B cell (primary cell): ENCODE results near the gene TRAF3. TPM values are rescaled to one million over a fixed set of nuclear protein-coding genes. Genes with fewer than 3 reads are reported as not detected.
"Not testable (repeated sequence)": the region's sequence is repeated elsewhere in the genome, so short reads cannot be mapped to it uniquely, and the experiment has no call there.

Experiments
- ATAC-seq: fragments of 200-7000 bp; cut with Tn5 transposase; one replicate; pipeline ENCODE4 v1.10.0; 2021; ENCODE audit warnings: low read depth, mild to moderate bottlenecking, moderate number of reproducible peaks, moderate library complexity
- CTCF ChIA-PET: fragments of 350-600 bp; sonication (Branson Sonifier 250); formaldehyde crosslinking; loops from one replicate; lab custom pipeline; 2021; ENCODE audit warnings: antibody characterized with exemption, inconsistent platforms; lab: Charles Lee
- POLR2A ChIA-PET: fragments of 350-600 bp; sonication (Branson Sonifier 250); formaldehyde crosslinking; loops from one replicate; lab custom pipeline; 2021; ENCODE audit warnings: antibody characterized with exemption; lab: Charles Lee
- DNase-seq: peaks from one replicate; pipeline ENCODE4 v3.0.0; 2013
- H2AFZ ChIP-seq: 2 replicates; pipeline ENCODE4 v1.6.1; 2012; ENCODE audit warnings: mild to moderate bottlenecking, low read depth, low read length; ENCODE audit not compliant: insufficient read depth, poor library complexity, severe bottlenecking
- H3K27ac ChIP-seq, 2 donors: 1 replicate in 1 of 2; 2 replicates in 1 of 2; pipeline ENCODE4 v1.5.1; 2012 to 2013; ENCODE audit warnings: low read length in 2 of 2, mild to moderate bottlenecking in 2 of 2, moderate library complexity in 1 of 2
- H3K27me3 ChIP-seq, 4 experiments: fragments of 200-600 bp in 1 of 4; sonication (generic) in 1 of 4; replicated peaks in 1 of 4; 1 replicate in 2 of 4; 2 replicates in 2 of 4; pipeline versions ENCODE4 v1.6.1 to v1.7.0; 2013 to 2016; ENCODE audit warnings: low read length in 3 of 4, mild to moderate bottlenecking in 2 of 4, mixed read lengths in 1 of 4, moderate library complexity in 1 of 4; ENCODE audit not compliant: insufficient read depth in 4 of 4, control insufficient read depth in 3 of 4; ENCODE audit errors: control extremely low read depth in 1 of 4
- H3K36me3 ChIP-seq, 2 experiments: replicated peaks in 1 of 2; 1 replicate in 1 of 2; 2 replicates in 1 of 2; pipeline versions ENCODE4 v1.6.1 to v1.7.1; 2013; ENCODE audit warnings: low read length in 1 of 2; ENCODE audit not compliant: insufficient read depth in 2 of 2, control insufficient read depth in 1 of 2; ENCODE audit errors: control extremely low read depth in 1 of 2, extremely low read depth in 1 of 2
- H3K4me1 ChIP-seq, 2 donors: fragments of 200-600 bp in 1 of 2; sonication (generic) in 1 of 2; 1 replicate in 1 of 2; 2 replicates in 1 of 2; pipeline versions ENCODE4 v1.5.1 to v1.6.1; 2013 to 2017; ENCODE audit warnings: low read length in 2 of 2; ENCODE audit not compliant: control insufficient read depth in 2 of 2, insufficient read depth in 2 of 2
- H3K4me2 ChIP-seq: replicated peaks from 2 replicates; pipeline ENCODE3; 2012; ENCODE audit warnings: mild to moderate bottlenecking, low read depth, low read length; ENCODE audit not compliant: poor library complexity, severe bottlenecking
- H3K4me3 ChIP-seq, 5 experiments: fragments of 200-600 bp in 1 of 5; sonication (generic) in 1 of 5; 1 replicate in 3 of 5; 2 replicates in 2 of 5; pipeline versions ENCODE4 v1.5.1 to v1.7.0; 2011 to 2016; ENCODE audit warnings: low read length in 4 of 5, mild to moderate bottlenecking in 4 of 5, low read depth in 2 of 5, control low read depth in 1 of 5, moderate library complexity in 1 of 5; ENCODE audit not compliant: insufficient read depth in 1 of 5; ENCODE audit errors: control extremely low read depth in 1 of 5, extremely low read depth in 1 of 5
- H3K79me2 ChIP-seq: fragments of 200-600 bp; sonication (generic); one replicate; pipeline ENCODE4 v1.6.0; 2016; ENCODE audit warnings: low read length; ENCODE audit not compliant: control insufficient read depth, insufficient read depth
- H3K9ac ChIP-seq: fragments of 200-600 bp; sonication (generic); 2 replicates; pipeline ENCODE4 v1.6.1; 2017; ENCODE audit warnings: mild to moderate bottlenecking, low read length, moderate library complexity
- H3K9me3 ChIP-seq, 3 donors: one replicate each; pipeline versions ENCODE4 v1.6.1 to v1.7.1; 2013; ENCODE audit warnings: low read length in 2 of 3; ENCODE audit not compliant: control insufficient read depth in 2 of 3, insufficient read depth in 1 of 3; ENCODE audit errors: control extremely low read depth in 1 of 3
- H4K20me1 ChIP-seq: 2 replicates; pipeline ENCODE4 v1.6.0; 2012; ENCODE audit warnings: mild to moderate bottlenecking, low read length; ENCODE audit not compliant: insufficient read depth, control insufficient read depth, poor library complexity, severe bottlenecking
- H3K27ac Mint-ChIP-seq: one replicate; pipeline ENCODE4 v1.8.0; 2021; ENCODE audit warnings: mixed read lengths
- H3K27me3 Mint-ChIP-seq: one replicate; pipeline ENCODE4 v1.8.0; 2021; ENCODE audit warnings: mixed read lengths
- H3K4me1 Mint-ChIP-seq: one replicate; pipeline ENCODE4 v1.8.0; 2021; ENCODE audit warnings: mixed read lengths
- H3K4me3 Mint-ChIP-seq: one replicate; pipeline ENCODE4 v1.8.0; 2021; ENCODE audit warnings: mixed read lengths
- H3K9me3 Mint-ChIP-seq: one replicate; pipeline ENCODE4 v1.8.0; 2022; ENCODE audit warnings: mixed read lengths; ENCODE audit not compliant: insufficient read depth
- CTCF ChIP-seq: fragments of 200-600 bp; IDR thresholded peaks from one replicate; pipeline ENCODE4 v1.8.0; 2022; ENCODE audit warnings: antibody characterized with exemption, mild to moderate bottlenecking
- EZH2 ChIP-seq: IDR thresholded peaks from 2 replicates; pipeline ENCODE4 v1.6.1; 2012; ENCODE audit warnings: borderline replicate concordance, low read depth, mild to moderate bottlenecking, moderate library complexity, low read length; ENCODE audit not compliant: insufficient read depth, poor library complexity, severe bottlenecking
- WGBS: methylation state at CpG from one replicate; pipeline ENCODE4 v1.1.5; 2013; ENCODE audit warnings: missing lambda C conversion rate; ENCODE audit not compliant: insufficient coverage; 5-methylcytosine and 5-hydroxymethylcytosine counted together
- intact Hi-C: fragments of 100-400 bp; cut with micrococcal nuclease; formaldehyde crosslinking; loops from one replicate; pipeline ENCODE4 v1.10.0; 2022
- polyA plus RNA-seq: library from polyadenylated mRNA; depleted of rRNA; stranded (reverse); fragments of >200 nt; gene quantifications from 2 replicates; pipeline ENCODE4 v1.2.3, GENCODE V29; 2012
- total RNA-seq, 2 donors: library from RNA; stranded (reverse); fragments of 120-200 nt in 1 of 2; gene quantifications; 1 replicate in 1 of 2; 2 replicates in 1 of 2; pipeline versions ENCODE4 v1.2.3 to v1.2.4, GENCODE V29; 2013 to 2022

Gene TRAF3
- total and polyA plus RNA-seq, 2 donors (not counting 1 experiment from before 2014, with no cell fraction given): 42.8 to 89.8 TPM

DNA sequence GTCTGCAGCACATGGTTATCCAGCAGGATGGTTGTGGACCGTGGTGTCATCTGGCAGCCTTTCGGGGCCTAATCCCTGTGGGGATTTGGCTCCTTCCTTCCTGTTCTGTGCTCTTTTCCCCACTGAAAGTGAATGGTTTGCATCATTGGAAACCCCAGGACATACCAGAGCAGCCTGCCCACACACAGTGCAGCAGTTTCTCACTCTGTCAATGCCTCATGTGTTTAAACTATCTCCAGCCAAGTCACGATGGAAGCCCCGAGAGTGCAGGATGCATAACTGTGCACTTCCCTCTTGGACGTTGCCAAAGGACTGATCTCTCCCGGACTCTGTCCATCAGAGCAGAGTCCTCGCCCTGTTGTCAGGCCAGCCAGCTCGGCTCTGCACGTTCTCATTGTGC lies 116.2 kb downstream of the TRAF3 start:
- H3K4me1 Mint-ChIP-seq: peaks cover 10% of the 10 kb centered on the region
- H3K27me3 Mint-ChIP-seq: no peaks in the 10 kb centered on the region
- Histone ChIP-seq H2AFZ (no peak overlapping the region), H3K9me3 (no peaks in the 10 kb centered on the region), H3K4me3 (no peak overlapping the region), H3K27ac (no peak overlapping the region), H3K36me3 (peaks cover 2 to 77% of the 10 kb centered on the region in 2 experiments), H3K9ac (no peak overlapping the region), H3K27me3 (no peaks in the 10 kb centered on the region), H4K20me1 (no peaks in the 10 kb centered on the region), H3K79me2 (peaks cover under 1% of the 10 kb centered on the region), H3K4me2 (no peak overlapping the region), H3K4me1 (peaks cover 12 to 13% of the 10 kb centered on the region in 2 donors)
- CTCF ChIA-PET: no interaction called here
- no peak for TF ChIP-seq EZH2
- no peak for TF ChIP-seq CTCF
- no peaks in the 10 kb centered on the region for H3K9me3 Mint-ChIP-seq
- no peak overlapping the region for H3K27ac Mint-ChIP-seq
- H3K4me3 Mint-ChIP-seq: no peak overlapping the region
- DNase-seq: no peak
- POLR2A ChIA-PET: no interaction called here
- ATAC-seq: no peak
- 80% methylated on average over 9 of the region's 9 CpGs for WGBS
- intact Hi-C loops: no loop called here

DNA sequence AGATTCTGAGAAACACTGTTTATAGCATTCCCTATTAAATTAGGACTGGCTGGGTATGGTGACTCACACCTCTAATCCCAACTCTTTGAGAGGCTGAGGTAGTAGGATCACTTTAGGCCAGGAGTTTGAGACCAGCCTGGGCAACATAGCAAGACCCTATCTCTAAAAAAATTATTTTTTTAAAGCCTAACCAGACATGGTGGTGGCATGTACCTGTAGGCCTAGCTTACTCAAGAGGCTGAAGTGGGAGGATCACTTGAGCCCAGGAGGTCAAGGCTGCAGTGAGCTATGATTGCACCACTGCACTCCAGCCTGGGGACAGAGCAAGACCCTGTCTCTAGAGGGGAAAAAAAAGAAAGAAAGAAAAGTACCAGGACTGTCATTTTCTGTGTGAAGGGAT lies 119.5 kb downstream of the TRAF3 start:
- H3K4me3 Mint-ChIP-seq: not testable (repeated sequence)

More for the DNA sequence above, 119.5 kb downstream of the TRAF3 start:
- H3K9me3 Mint-ChIP-seq, H4K20me1 ChIP-seq, H3K9ac ChIP-seq, DNase-seq, ATAC-seq, H3K9me3 ChIP-seq, H3K79me2 ChIP-seq, H3K27me3 ChIP-seq, POLR2A ChIA-PET, H3K4me2 ChIP-seq, H2AFZ ChIP-seq, intact Hi-C loops, H3K27me3 Mint-ChIP-seq, H3K4me3 ChIP-seq: not testable (repeated sequence)
- CTCF ChIA-PET: interaction anchor here (1.0 to 1.5 kb wide), 2 partner anchors 8 to 202 kb away, joined by 3 to 4 read pairs; no protein-coding TSS in a partner anchor
- Mint-ChIP-seq H3K27ac (peak overlapping the region; percentile 53), H3K4me1 (peaks cover 38% of the 10 kb centered on the region)
- peaks cover 42 to 45% of the 10 kb centered on the region in 2 donors for H3K4me1 ChIP-seq
- peaks cover 2 to 55% of the 10 kb centered on the region in 2 experiments for H3K36me3 ChIP-seq
- H3K27ac ChIP-seq: peak overlapping the region in 1 of 2 donors; percentile 84
